22Rv1 (cell line): ENCODE results near the gene MAST4.

Experiments used
- ZFX ChIP-seq: fragments of 450-650 bp; IDR thresholded peaks from 2 replicates; pipeline ENCODE4 v1.6.1; 2017; ENCODE audit warnings: antibody characterized with exemption, borderline replicate concordance
- TF ChIP-seq, protein P1 (sequence below): fragments of 450-650 bp; IDR thresholded peaks from 2 replicates; pipeline ENCODE4 v1.5.1; 2017; ENCODE audit warnings: mild to moderate bottlenecking

DNA sequence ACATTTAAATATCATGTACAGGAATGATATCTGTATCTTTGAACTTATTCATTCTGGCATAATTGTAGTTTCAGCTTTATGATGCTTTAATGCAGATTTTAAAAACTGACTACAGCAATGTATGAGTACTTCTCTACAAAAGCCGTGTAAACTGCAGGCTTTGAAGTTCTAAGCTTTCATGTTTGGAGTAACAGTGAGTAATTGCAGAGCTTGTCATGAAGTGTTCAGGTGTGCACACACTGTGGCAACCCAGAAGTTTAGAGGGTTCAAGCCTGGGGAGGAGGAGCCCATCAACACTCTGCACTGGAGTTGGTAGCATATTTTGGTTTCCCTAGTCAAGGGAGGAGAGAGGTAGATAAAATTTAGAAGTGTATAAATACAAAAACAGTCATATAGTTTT is 469.5 kb downstream of the MAST4 start:
- TF ChIP-seq ZFX, result no peak
- TF ChIP-seq, protein P1, sequence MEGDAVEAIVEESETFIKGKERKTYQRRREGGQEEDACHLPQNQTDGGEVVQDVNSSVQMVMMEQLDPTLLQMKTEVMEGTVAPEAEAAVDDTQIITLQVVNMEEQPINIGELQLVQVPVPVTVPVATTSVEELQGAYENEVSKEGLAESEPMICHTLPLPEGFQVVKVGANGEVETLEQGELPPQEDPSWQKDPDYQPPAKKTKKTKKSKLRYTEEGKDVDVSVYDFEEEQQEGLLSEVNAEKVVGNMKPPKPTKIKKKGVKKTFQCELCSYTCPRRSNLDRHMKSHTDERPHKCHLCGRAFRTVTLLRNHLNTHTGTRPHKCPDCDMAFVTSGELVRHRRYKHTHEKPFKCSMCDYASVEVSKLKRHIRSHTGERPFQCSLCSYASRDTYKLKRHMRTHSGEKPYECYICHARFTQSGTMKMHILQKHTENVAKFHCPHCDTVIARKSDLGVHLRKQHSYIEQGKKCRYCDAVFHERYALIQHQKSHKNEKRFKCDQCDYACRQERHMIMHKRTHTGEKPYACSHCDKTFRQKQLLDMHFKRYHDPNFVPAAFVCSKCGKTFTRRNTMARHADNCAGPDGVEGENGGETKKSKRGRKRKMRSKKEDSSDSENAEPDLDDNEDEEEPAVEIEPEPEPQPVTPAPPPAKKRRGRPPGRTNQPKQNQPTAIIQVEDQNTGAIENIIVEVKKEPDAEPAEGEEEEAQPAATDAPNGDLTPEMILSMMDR, result no peak
